Effector memory CD4-positive, alpha-beta T cell (primary cell): Measurements from ENCODE around the gene LCN12.

ENCODE experiments used
- DNase-seq, 3 donors: peaks; one replicate each; pipeline ENCODE4 v3.0.0-alpha.2; 2020
- H3K27ac ChIP-seq: 2 replicates; pipeline ENCODE4 v1.7.0; 2013; ENCODE audit warnings: mild to moderate bottlenecking, low read length, moderate library complexity; ENCODE audit not compliant: insufficient read depth, poor library complexity, severe bottlenecking
- H3K27me3 ChIP-seq: replicated peaks from 2 replicates; pipeline ENCODE4 v1.7.0; 2013; ENCODE audit warnings: mild to moderate bottlenecking, low read length; ENCODE audit not compliant: insufficient read depth, control insufficient read depth, poor library complexity, severe bottlenecking
- H3K36me3 ChIP-seq: 2 replicates; pipeline ENCODE4 v1.7.0; 2013; ENCODE audit warnings: mild to moderate bottlenecking, low read length, moderate library complexity; ENCODE audit not compliant: control insufficient read depth, insufficient read depth
- H3K4me1 ChIP-seq: 2 replicates; pipeline ENCODE4 v1.7.0; 2013; ENCODE audit warnings: low read length, mild to moderate bottlenecking; ENCODE audit not compliant: control insufficient read depth, insufficient read depth, poor library complexity, severe bottlenecking
- H3K4me3 ChIP-seq: 2 replicates; pipeline ENCODE4 v1.7.0; 2013; ENCODE audit warnings: low read length, low read depth, mild to moderate bottlenecking; ENCODE audit not compliant: insufficient read depth, poor library complexity, severe bottlenecking
- H3K9me3 ChIP-seq: 2 replicates; pipeline ENCODE4 v1.7.0; 2013; ENCODE audit warnings: mild to moderate bottlenecking, low read length, moderate library complexity; ENCODE audit not compliant: control insufficient read depth

Gene LCN12

DNA sequence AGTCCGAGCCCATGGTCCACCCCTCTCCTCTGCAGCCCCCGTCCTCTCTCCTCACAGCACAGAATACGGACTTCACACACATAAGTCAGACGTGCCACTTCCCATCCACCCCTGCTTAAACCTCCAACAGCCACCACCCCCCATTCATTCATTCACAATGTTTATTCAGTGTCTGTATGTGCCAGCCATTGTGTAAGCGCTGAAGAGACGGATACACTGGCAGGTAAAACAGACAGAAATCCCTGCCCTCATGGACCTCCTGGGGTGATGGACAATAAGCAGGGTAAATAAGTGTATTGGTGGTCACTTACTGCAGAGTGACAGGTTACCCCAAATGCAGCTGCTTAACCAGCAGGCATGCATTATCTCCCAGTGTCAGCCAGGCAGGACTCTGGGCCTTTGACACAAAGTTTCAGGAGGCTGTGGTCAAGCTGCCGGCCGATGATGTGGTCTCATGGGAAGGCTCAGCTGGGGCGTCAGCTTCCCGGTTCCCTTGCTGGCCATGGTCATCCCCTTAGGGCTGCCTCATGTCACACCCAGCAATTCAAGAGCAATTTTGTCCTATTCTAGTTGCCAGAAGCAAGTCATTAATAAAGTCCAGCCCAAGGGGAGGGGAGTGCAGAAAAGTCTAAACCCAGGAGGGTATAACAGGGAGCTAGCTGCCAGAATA lies 38.3 kb downstream of the LCN12 start:
- Histone ChIP-seq H3K4me3 (no peak overlapping the region), H3K9me3 (no peaks in the 10 kb centered on the region), H3K36me3 (peaks cover 14% of the 10 kb centered on the region), H3K4me1 (peaks cover 23% of the 10 kb centered on the region), H3K27ac (no peak overlapping the region), H3K27me3 (peaks cover 7% of the 10 kb centered on the region)
- DNase-seq: no peak

- Histone ChIP-seq H3K9me3 (no peaks in the 10 kb centered on the region), H3K4me1 (peaks cover 40% of the 10 kb centered on the region), H3K36me3 (peaks cover 14% of the 10 kb centered on the region), H3K27ac (peak within 1 kb of the TSS; percentile 81), H3K4me3 (peak within 1 kb of the TSS; percentile 64), H3K27me3 (no peaks in the 10 kb centered on the region)
- DNase-seq: peak; percentile 83 to 90 (median 89)
Observed at GRCh38 chr9:136991993-136992818, 40.1 kb downstream of the LCN12 start, which contains the start of gene PAXX. Gene PAXX (plus strand): TSS chr9:136992422. CDS start chr9:136992444, 22 bp downstream.

DNA sequence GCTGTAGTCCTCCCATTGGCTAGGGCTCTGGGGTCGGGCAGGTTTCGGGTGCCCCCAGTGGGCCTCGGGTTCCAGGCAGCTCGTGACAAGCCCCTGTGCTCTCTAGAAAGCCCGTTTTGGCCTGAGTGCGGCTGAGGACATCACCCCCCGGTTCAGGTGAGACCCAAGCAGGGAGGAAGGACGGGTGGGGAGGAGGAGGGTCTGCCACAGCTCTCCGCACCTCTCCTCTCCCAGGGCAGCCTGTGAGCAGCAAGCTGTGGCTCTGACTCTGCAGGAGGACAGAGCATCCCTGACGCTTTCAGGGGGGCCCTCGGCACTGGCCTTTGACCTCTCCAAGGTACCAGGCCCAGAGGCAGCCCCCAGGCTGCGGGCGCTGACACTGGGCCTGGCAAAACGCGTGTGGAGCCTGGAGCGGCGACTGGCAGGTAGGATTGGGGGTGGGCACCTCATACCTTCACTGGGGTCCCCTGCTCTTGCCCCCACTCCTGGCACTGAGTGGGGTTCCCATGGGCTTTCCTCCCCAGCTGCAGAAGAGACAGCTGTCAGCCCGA lies 40.8 kb downstream of the LCN12 start:
- Histone ChIP-seq H3K27ac (peak overlapping the region; percentile 81), H3K36me3 (peaks cover 14% of the 10 kb centered on the region), H3K4me1 (peaks cover 46% of the 10 kb centered on the region), H3K27me3 (no peaks in the 10 kb centered on the region), H3K9me3 (no peaks in the 10 kb centered on the region), H3K4me3 (peak overlapping the region; percentile 64)
- DNase-seq: no peak

DNA sequence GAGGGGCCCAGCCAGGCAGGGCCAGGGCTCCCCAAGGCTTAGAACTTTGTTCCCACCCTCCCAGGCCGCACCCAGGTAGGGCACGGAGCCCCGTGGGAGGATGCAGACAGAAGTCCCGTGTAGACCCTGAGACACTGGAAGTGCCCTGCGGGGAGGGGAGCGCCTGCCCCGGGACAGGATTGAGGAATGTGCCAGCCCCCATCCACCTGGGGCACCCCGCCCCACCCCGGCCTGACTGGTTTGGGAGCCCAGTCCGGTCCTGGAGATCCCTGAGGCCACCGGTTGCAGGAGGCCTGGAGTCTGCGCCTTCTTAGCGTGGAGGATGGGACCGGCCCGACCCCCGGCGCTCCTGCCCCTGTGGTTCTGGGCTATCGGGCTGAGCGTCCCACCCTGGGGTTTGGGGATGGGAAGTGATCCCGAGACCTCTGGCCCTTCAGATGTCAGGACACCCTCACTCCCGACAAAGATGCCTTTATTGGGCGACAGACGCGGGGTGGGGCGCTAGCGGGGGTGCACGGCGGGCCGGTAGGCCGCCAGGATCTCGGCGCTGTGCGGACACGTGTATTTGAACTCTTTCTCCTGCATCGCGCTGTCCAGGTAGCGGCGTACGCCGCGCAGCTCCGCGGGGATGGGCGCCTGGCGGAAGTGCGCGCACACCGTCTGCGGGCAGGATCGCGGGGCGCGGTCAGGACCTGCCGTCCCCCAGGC lies 42.3 kb downstream of the LCN12 start:
- Histone ChIP-seq H3K4me3 (no peak overlapping the region), H3K36me3 (peaks cover 14% of the 10 kb centered on the region), H3K27me3 (no peaks in the 10 kb centered on the region), H3K9me3 (no peaks in the 10 kb centered on the region), H3K4me1 (peaks cover 51% of the 10 kb centered on the region), H3K27ac (no peak overlapping the region)
- DNase-seq: no peak

GRCh38 chr9:136994888-136995230 lies 42.8 kb downstream of the LCN12 start:
- no peaks in the 10 kb centered on the region for H3K27me3 ChIP-seq
- H3K9me3 ChIP-seq: no peaks in the 10 kb centered on the region
- H3K4me1 ChIP-seq: peaks cover 52% of the 10 kb centered on the region
- no peak for DNase-seq
- no peak overlapping the region for H3K27ac ChIP-seq
- H3K36me3 ChIP-seq: peaks cover 14% of the 10 kb centered on the region
- H3K4me3 ChIP-seq: no peak overlapping the region

- Histone ChIP-seq H3K36me3 (peaks cover 14% of the 10 kb centered on the region), H3K4me1 (peaks cover 56% of the 10 kb centered on the region), H3K27ac (no peak overlapping the region), H3K4me3 (no peak overlapping the region), H3K9me3 (no peaks in the 10 kb centered on the region), H3K27me3 (no peaks in the 10 kb centered on the region)
- no peak for DNase-seq
Observed at GRCh38 chr9:136995362-136995761, 43.3 kb downstream of the LCN12 start.

- H3K4me1 ChIP-seq: peaks cover 61% of the 10 kb centered on the region
- no peaks in the 10 kb centered on the region for H3K9me3 ChIP-seq
- H3K27ac ChIP-seq: peak overlapping the region; percentile 60
- H3K4me3 ChIP-seq: peak overlapping the region; percentile 37
- peaks cover 14% of the 10 kb centered on the region for H3K36me3 ChIP-seq
- DNase-seq: no peak
- H3K27me3 ChIP-seq: no peaks in the 10 kb centered on the region
Observed at GRCh38 chr9:136995772-136996311, 43.8 kb downstream of the LCN12 start.

- Histone ChIP-seq H3K4me3 (peak within 1 kb of the TSS; percentile 37), H3K36me3 (peaks cover 14% of the 10 kb centered on the region), H3K4me1 (peaks cover 61% of the 10 kb centered on the region), H3K27ac (peak within 1 kb of the TSS; percentile 60), H3K27me3 (no peaks in the 10 kb centered on the region), H3K9me3 (no peaks in the 10 kb centered on the region)
- DNase-seq: peak; percentile 37 to 53 (median 45)
Observed at GRCh38 chr9:136996361-136997292, 44.6 kb downstream of the LCN12 start, which contains the start of gene CLIC3. Gene CLIC3 (minus strand): TSS chr9:136996568. CDS start chr9:136996543, 25 bp downstream.

- Histone ChIP-seq H3K4me3 (no peak overlapping the region), H3K4me1 (peaks cover 61% of the 10 kb centered on the region), H3K27ac (no peak overlapping the region), H3K9me3 (no peaks in the 10 kb centered on the region), H3K27me3 (no peaks in the 10 kb centered on the region), H3K36me3 (peaks cover 14% of the 10 kb centered on the region)
- no peak for DNase-seq
Observed at GRCh38 chr9:136997371-136997770, 45.3 kb downstream of the LCN12 start.
